GM10847 (cell line): ENCODE data around the gene CDH13.

Experiments used
- POLR2A ChIP-seq: IDR thresholded peaks from 2 replicates; pipeline ENCODE4 v1.6.1; 2011; ENCODE audit not compliant: insufficient read length; ENCODE audit errors: extremely low read depth

The CDH13 gene

DNA sequence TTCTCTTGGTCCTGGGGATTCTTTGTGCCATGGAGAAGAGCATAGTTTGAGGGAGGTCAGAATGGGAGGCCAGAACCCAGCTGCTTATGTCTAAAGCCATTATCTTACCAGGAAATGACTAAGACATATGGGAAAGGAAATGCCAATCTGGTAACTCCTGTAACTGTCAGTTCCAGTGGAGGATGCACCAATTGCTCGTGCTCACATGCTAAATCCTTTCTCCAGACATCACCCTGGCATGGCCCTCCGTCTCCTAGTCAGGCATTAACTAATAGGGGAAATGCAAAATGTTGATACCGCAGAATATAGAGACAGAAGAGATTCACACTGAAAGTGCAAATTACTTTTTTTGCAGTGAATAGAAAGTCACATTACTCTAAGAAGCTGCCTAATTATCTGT is 925.5 kb downstream of the CDH13 start:
- TF ChIP-seq POLR2A = no peak

DNA sequence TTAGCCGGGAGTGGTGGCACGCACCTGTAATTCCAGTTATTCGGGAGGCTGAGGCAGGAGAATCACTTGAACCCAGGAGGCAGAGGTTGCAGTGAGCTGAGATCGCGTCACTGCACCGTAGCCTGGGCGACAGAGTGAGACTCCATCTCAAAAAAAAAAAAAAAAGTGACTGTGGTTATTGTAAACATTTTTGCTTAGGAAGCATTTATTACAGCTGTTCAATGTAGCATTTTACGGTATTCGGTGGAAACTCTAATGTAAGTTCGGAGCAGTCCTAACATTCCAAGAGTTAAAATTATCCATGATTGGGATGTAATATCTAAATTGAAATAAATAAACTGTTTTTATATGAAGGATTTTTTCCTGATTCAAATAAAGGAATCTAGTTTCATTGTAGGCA is 926.2 kb downstream of the CDH13 start:
- no peak for TF ChIP-seq POLR2A

DNA sequence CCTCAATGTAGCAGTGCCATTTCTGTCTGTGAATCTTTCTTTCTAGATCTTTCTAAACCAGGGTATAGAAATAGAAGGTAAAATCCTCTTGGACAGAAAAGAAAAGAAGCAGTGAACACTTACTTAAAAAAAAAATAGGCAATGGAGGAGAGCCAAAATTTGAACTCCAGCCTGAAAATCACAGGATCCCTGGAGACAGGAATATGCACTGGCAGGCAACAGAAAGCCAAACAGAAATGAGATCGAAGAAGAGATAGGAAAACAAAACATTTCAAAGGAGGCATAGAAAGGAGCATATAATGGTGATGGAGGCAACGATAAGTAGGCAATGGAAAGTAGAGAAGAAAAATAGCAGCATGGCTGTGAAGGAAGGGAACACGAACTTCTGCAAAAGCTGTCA is 927.3 kb downstream of the CDH13 start:
- TF ChIP-seq POLR2A = no peak

DNA sequence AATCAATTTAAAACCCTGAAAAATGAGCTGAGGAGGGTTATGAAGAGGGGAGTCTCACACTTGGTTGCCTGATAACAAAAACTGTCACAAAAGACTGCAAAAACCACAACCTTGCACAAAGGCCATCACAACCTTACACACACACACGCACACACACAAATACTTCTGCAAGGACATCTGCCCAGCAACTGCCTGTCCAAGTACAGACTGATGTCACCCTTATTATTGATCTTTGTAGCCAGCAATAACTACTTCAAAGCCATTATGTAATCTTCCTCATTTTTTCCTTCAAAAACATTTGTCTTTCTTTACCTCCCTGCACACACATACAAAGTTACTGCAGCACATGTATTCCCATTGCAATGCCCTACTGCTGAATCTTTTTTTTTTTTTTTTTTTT is 927.8 kb downstream of the CDH13 start:
- TF ChIP-seq POLR2A = no peak

DNA sequence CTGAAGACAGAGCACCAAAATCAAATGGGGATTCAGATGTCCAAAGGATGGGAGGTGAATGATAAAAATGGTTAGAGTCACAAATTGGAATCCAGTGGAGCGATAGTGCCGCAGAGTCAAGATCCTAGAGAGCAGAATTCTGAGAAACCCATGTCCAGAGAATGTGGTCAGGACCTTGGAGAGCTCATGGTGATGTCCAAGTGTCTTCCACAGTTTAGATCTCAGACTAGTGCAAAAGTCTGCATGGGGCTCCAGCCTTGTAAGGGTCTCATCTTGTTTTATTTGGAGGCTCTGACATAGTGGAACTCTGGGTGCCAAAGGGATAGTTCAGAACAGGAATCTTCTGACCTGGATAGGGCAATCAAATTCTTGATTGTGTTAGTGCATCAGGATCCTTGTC is 935.1 kb downstream of the CDH13 start:
- no peak for TF ChIP-seq POLR2A

DNA sequence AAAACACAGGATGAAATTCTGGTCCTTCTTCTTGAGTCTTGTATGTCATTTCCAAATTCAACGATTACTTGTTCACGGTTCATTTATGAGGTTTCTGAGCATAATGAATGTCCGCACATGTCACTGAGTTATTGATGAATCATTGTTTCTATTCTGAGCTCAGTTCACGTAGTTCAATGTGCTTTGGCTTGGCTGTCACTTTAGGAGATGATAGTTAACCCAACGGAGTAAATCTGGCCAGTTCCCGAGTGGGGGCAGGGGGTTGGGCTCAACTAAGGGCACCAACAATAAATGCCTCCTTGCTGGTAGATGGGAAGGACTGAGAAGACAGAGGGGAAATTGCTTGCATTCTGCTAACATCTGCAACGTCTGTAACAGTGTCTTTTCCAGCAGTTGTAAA is 941.6 kb downstream of the CDH13 start:
- TF ChIP-seq POLR2A = no peak

DNA sequence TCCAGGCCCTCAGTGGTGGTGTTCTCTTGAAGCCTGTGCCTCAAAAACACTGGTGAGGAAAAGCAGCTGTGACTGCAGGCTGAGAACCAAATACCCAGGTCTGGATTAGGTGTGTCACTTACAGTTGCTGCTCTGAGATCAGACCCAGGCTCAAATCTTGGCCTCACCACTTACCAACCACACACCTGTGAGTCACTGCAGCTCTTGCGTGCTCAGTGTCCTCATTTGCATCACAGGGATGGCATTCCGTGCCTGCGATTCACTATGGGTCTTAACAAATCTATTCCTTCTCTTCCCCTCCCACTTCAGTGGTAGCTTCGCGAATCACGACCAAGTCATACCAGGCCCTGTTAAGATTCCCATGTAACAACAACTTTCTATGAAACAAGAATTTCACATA is 947.6 kb downstream of the CDH13 start:
- TF ChIP-seq POLR2A = no peak

DNA sequence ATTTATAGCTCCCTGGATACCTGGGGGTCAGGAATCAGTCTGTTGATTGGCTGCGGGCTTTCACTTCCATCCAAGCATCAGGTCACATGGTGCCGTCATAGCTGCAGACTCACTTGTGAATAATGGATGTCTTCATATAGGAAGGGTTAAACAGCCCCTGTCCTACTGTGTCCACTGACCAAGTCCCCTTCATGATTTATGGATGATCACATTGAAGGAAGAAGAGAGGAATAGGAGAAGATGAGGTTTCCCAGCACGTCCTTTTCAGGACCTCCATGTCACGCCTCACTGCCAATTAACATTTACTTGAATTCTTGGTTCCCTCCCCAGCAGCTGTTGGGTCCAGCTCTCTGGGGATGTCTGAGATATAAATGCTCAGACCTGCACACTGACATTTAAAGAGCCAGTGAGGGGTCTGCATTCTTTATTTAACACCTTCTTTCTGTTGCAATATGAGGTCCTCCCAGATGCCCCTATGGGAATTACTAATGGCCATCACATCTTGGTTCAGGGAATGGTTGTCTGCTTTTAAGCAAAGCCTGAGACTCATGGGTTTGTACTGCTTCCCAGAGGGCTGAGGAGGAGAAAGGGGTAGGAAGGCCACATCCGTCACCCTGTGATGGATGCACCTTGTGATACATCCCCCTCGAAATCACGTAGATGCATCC is 950.4 kb downstream of the CDH13 start:
- TF ChIP-seq POLR2A = no peak

DNA sequence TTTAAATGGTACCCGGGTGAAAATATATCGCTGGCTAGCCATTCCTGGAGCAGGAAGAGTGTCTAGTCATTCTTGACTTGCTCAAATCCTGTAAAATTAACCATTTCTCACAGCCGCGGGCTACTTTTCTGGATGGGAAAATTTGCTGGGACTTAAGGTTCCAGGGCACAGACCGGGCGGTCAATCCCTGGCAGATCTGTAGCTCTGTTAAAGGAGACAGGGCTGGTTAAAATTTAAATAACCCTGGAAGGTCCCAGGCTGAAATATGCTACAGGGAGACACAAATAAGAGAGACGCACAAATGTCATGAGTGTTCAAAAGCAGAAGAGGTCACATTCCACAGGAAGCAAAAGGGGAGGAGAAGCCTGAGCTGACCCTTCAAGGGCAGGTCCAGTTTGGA is 951.4 kb downstream of the CDH13 start:
- no peak for TF ChIP-seq POLR2A

DNA sequence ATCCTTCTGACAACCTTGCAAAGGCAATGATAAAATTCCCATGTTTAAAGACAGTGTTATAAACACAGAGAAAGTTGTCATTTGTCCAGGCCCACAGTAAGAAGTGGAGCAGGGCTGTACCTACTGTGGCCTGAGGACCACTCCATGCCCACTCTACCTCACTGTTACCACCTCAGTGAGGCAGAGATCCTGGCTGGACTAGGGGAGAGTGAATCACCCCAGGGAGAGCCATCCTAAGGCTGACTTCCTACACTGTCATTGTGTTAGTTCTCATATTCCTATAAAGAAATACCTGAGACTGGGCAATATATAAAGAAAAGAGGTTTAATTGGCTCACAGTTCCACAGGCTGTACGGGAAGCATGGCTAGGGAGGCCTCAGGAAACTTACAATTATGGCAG is 952.3 kb downstream of the CDH13 start:
- TF ChIP-seq POLR2A = no peak

DNA sequence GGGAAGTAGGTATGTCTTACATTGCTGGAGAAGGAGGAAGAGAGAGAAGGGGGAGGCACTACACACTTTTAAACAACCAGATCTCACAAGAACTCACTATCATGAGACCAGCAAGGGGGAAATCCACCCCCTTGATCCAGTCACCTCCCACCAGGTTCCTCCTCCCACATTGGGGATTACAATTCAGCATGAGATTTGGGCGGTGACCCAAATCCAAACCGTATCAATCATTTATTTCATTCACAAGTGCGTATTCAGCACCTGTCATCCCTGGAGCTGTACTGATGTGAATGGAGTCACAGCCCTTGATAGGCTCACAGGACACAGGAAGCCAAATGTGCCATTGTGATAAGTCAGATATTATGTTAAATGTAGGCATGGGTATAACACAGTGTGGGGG is 952.7 kb downstream of the CDH13 start:
- no peak for TF ChIP-seq POLR2A

DNA sequence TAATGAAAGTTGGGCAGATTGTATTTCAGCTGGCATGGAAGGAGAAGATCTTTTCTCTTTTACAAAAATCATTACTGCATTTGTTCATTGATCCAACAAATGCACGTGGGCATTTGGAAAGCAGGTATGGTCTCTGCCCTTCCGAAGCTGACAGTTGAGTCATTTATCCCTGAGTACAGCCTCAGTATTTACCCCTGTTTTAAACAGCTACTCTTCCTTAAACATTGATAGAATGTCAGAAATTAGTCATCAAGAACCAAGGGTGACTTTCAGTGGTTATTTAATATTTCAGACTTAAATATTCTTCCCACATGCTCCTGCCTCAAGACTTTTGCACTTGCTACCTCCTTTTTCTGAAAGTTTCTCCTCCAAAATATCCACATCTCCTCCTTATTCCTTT is 954.3 kb downstream of the CDH13 start:
- TF ChIP-seq POLR2A = no peak

DNA sequence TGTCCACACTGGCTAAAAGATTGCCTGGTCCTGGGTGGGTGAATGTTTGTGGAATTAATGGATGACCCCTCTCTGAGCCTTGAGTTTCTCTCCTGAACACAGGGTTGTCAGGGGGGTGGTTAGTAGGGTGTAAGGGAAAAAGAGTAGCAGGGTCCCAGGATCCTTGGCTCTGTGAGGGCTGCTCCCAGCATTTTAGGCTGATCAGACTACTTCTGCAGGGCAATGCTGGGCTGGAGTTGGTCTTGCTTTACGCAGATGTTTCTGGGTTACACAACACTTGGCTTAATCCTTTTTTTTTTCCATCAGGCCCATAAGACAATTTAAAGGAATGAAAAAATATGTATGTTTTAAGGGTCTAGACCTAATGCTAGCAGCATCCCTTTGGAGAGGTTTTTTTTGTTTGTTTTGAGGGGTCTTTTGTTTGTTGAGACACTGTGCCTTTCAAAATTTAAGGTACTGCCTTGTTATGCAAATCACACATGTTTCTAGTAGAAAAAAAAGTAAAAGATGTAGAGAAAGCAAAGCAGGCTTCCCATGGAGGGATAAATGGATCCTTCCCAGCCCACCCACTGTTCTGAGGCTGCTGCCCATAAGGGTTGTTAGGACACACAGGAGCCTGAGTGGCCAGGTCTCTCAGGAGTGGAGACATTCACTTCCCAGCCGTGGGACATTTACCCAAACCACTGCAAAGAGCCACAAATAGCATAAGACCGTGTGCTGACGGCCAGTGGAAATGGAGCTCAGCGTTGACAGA is 955.4 kb downstream of the CDH13 start:
- TF ChIP-seq POLR2A = no peak

DNA sequence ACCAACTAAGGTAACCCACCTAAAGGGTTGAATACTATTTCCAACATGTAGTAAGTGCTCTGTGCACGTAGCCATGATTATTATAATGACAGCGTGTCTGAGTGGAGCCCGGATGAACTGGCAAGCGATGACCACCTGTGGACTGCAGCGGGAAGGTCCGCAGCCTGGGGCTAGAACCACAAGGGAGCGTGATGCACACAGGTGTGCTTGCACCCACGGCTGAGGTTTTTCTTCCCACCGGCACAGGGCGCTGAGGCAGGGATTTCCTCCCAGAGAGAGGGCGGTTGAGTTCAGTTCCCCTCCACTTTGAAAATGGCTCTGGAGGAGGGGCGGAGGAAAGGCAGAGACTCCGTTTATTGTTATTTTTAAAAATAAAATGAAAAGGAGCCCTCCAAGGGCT is 959.3 kb downstream of the CDH13 start:
- no peak for TF ChIP-seq POLR2A

DNA sequence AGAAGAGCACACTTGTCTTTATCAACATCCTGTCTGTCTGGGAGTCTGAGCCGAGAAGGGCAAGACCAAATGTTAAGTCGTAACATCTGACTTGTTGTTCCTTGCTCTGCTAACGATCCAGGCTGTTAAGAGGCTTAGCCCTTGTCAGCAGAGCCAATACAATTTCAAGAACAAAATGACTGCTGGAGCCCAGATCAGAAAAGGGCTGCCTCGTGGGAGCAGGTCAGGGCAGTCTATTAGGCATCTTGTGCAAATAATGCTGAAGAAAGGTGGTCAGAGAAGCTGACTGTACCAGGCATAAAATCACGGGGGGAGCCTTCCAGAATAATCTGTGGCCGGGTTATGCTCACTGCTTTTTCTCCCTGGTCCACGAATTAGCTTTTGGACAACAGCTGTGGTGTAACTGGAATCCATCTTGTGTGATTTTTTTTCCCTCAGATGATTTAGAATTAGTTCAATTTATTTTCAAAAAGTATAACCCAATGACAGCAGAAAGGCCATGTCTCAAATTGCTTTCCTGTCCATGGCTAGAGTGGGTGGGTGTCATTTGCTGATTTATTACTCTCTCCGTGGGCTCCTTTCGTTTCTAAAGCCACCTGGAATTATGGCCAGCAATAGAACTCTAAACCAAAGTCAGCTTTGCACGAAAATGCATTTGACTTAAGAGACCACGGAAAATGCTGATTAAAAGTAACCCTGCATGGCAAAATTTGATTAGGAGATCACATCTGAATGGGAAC is 959.9 kb downstream of the CDH13 start:
- no peak for TF ChIP-seq POLR2A

DNA sequence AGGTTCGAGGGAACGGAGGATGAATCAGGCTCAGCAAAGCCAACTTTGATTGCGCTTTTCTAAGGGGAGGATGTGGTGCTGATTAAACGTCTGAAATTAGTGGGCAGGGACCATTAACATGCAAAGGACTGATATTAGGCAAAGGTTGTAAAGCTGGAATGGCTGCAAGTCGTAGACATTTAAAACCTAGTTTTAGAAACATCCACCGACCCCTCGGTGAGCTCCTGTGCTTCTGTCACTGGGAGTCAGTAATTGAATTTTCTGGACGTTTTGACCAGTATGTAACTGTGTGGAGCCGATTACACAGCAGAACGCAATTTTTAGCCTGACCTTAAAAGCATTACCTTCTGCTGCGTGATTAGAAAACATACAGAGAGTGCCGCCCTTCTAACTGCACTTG is 960.4 kb downstream of the CDH13 start:
- no peak for TF ChIP-seq POLR2A
